SU-DHL-6 (cell line): ENCODE results near the gene RASGRP2.

Experiments used
- H2AFZ ChIP-seq: fragments of 200-600 bp; sonication (generic); 2 replicates; pipeline ENCODE4 v1.6.1; 2014; ENCODE audit warnings: low read depth, mild to moderate bottlenecking, moderate library complexity, mixed read lengths, antibody characterized with exemption, low read length; ENCODE audit not compliant: severe bottlenecking
- H3F3A ChIP-seq: fragments of 200-600 bp; shearing (Covaris generic); 2 replicates; pipeline ENCODE4 v1.6.0; 2016; ENCODE audit warnings: antibody characterized with exemption, mild to moderate bottlenecking; ENCODE audit not compliant: insufficient read depth
- H3K27ac ChIP-seq: fragments of 200-600 bp; sonication (generic); 2 replicates; pipeline ENCODE4 v1.5.1; 2016; ENCODE audit warnings: low read depth, mild to moderate bottlenecking, low read length, moderate library complexity, mixed read lengths
- H3K27me3 ChIP-seq: fragments of 200-600 bp; sonication (generic), shearing (Covaris generic); 2 replicates; pipeline ENCODE4 v1.6.0; 2014; ENCODE audit warnings: mild to moderate bottlenecking, low read length
- H3K36me3 ChIP-seq: fragments of 200-600 bp; sonication (generic); 2 replicates; pipeline ENCODE4 v1.6.1; 2014; ENCODE audit warnings: mild to moderate bottlenecking, low read length, mixed read lengths
- H3K4me2 ChIP-seq: fragments of 300-600, 200-600 bp; shearing (Covaris generic), sonication (generic); 2 replicates; pipeline ENCODE4 v1.6.0; 2014; ENCODE audit warnings: low read length, low read depth, mild to moderate bottlenecking; ENCODE audit not compliant: poor library complexity, severe bottlenecking
- H3K4me3 ChIP-seq: fragments of 200-600 bp; sonication (generic); 2 replicates; pipeline ENCODE4 v1.5.1; 2014; ENCODE audit warnings: antibody characterized with exemption, low read length, mild to moderate bottlenecking, mixed read lengths; ENCODE audit not compliant: insufficient read depth, poor library complexity, severe bottlenecking
- H3K79me2 ChIP-seq: fragments of 200-600 bp; sonication (generic); 2 replicates; pipeline ENCODE4 v1.6.1; 2014; ENCODE audit warnings: mild to moderate bottlenecking, low read length, moderate library complexity; ENCODE audit not compliant: insufficient read depth
- H3K9ac ChIP-seq: fragments of 200-600 bp; sonication (generic); 2 replicates; pipeline ENCODE4 v1.7.0; 2014; ENCODE audit warnings: mild to moderate bottlenecking, low read length
- H3K9me2 ChIP-seq: fragments of 200-600 bp; sonication (generic); replicated peaks from 2 replicates; pipeline ENCODE4 v1.6.1; 2014; ENCODE audit warnings: low read length; ENCODE audit not compliant: insufficient read depth
- H3K9me3 ChIP-seq: fragments of 200-600 bp; sonication (generic); 2 replicates; pipeline ENCODE4 v1.6.1; 2014; ENCODE audit warnings: low read length, mixed read lengths; ENCODE audit not compliant: insufficient read depth
- H4K20me1 ChIP-seq: fragments of 200-600 bp; sonication (generic); 2 replicates; pipeline ENCODE4 v1.6.1; 2014; ENCODE audit warnings: low read depth, mild to moderate bottlenecking, antibody characterized with exemption, low read length, moderate library complexity, mixed read lengths
- CTCF ChIP-seq: fragments of 200-600 bp; sonication (generic); IDR thresholded peaks from one replicate; pipeline ENCODE4 v1.5.1; 2017; ENCODE audit warnings: antibody characterized with exemption, mild to moderate bottlenecking, low read length, moderate library complexity; ENCODE audit not compliant: insufficient read depth, poor library complexity, severe bottlenecking
- EZH2phosphoT487 ChIP-seq: fragments of 200-600 bp; sonication (generic), shearing (Covaris generic); conservative IDR thresholded peaks from 2 replicates; pipeline ENCODE4 v1.6.1; 2018; ENCODE audit warnings: mild to moderate bottlenecking, antibody characterized with exemption, low read length, moderate library complexity, mixed read lengths

RASGRP2 gene

GRCh38 chr11:64790205-64791095, 46.5 kb upstream of the RASGRP2 start:
- H3F3A ChIP-seq, result no peaks in the 10 kb centered on the region
- no peak overlapping the region for H2AFZ ChIP-seq
- no peaks in the 10 kb centered on the region for H3K9me2 ChIP-seq
- H3K36me3 ChIP-seq, result no peaks in the 10 kb centered on the region
- H3K9me3 ChIP-seq, result no peaks in the 10 kb centered on the region
- no peak overlapping the region for H3K9ac ChIP-seq
- H3K79me2 ChIP-seq, result no peaks in the 10 kb centered on the region
- H3K27me3 ChIP-seq, result no peaks in the 10 kb centered on the region
- no peaks in the 10 kb centered on the region for H4K20me1 ChIP-seq
- H3K27ac ChIP-seq, result no peak overlapping the region
- TF ChIP-seq CTCF, result no peak
- no peak for TF ChIP-seq EZH2phosphoT487
- H3K4me3 ChIP-seq, result no peak overlapping the region
- no peak overlapping the region for H3K4me2 ChIP-seq

GRCh38 chr11:64789331-64790204, 45.6 kb upstream of the RASGRP2 start:
- H3K4me2 ChIP-seq, result no peak overlapping the region
- no peak overlapping the region for H3K4me3 ChIP-seq
- no peak overlapping the region for H3K9ac ChIP-seq
- no peaks in the 10 kb centered on the region for H3K9me3 ChIP-seq
- H3F3A ChIP-seq, result no peaks in the 10 kb centered on the region
- no peaks in the 10 kb centered on the region for H3K36me3 ChIP-seq
- H2AFZ ChIP-seq, result no peak overlapping the region
- no peaks in the 10 kb centered on the region for H3K9me2 ChIP-seq
- H3K79me2 ChIP-seq, result no peaks in the 10 kb centered on the region
- no peaks in the 10 kb centered on the region for H4K20me1 ChIP-seq
- no peak for TF ChIP-seq CTCF
- TF ChIP-seq EZH2phosphoT487, result no peak
- no peaks in the 10 kb centered on the region for H3K27me3 ChIP-seq
- H3K27ac ChIP-seq, result no peak overlapping the region

GRCh38 chr11:64788321-64789215, 44.6 kb upstream of the RASGRP2 start:
- no peaks in the 10 kb centered on the region for H3K9me2 ChIP-seq
- H4K20me1 ChIP-seq, result no peaks in the 10 kb centered on the region
- no peaks in the 10 kb centered on the region for H3K36me3 ChIP-seq
- no peaks in the 10 kb centered on the region for H3K79me2 ChIP-seq
- TF ChIP-seq CTCF (no peak), EZH2phosphoT487 (no peak)
- H3K27me3 ChIP-seq, result no peaks in the 10 kb centered on the region
- no peak overlapping the region for H3K9ac ChIP-seq
- H2AFZ ChIP-seq, result no peak overlapping the region
- H3F3A ChIP-seq, result no peaks in the 10 kb centered on the region
- H3K4me2 ChIP-seq, result no peak overlapping the region
- no peak overlapping the region for H3K27ac ChIP-seq
- no peaks in the 10 kb centered on the region for H3K9me3 ChIP-seq
- H3K4me3 ChIP-seq, result no peak overlapping the region
